HG02852 (cell line): Measurements from ENCODE around the gene STRA6.

Experiments used
- ATAC-seq: cut with Tn5 transposase; IDR thresholded peaks from one replicate; pipeline ENCODE4 v1.9.1; 2021; ENCODE audit warnings: mild to moderate bottlenecking, moderate library complexity; ENCODE audit not compliant: unreplicated experiment

The STRA6 gene

DNA sequence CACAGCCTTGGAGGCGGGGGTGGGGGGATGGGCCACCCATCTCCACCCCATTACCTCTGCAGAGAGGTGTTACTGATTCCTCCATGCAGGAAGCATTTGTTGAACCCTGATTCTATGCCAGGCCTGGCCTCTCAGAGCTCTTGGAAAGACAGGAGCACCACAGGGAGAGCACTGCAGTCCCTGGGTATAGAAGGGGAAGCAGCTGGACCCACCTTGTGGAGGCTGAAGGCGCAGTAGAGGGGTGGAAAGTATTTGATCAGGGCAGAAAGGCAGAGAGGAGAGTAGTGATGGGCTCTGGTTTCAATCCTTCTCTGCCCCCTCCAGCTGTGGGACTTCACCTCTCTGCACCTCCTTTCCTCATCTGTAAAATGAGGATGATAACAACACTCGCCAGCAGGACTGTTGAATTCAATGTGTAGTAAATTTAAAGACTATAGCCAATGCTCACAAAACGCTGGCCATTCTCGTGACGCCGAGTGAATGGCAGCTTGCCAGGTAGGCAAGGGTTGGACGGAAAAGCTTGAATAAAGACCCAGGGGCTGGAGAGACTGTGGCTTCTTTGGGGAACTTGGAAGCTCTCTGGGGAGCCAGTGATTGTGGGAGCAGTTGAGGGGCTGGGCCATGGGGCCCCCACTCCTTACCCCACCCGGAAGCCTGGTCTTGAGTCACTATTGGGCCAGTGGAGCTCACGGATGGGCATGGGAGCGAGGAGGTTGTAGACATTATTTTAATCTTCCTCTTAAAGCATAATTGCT, 25.6 kb upstream of the STRA6 start:
- ATAC-seq: no peak

GRCh38 chr15:74226761-74227540, 24.4 kb upstream of the STRA6 start:
- no peak for ATAC-seq

- no peak for ATAC-seq
Measured at GRCh38 chr15:74225928-74226327, 23.3 kb upstream of the STRA6 start.

- no peak for ATAC-seq
Measured at GRCh38 chr15:74222240-74223119, 19.9 kb upstream of the STRA6 start.

DNA sequence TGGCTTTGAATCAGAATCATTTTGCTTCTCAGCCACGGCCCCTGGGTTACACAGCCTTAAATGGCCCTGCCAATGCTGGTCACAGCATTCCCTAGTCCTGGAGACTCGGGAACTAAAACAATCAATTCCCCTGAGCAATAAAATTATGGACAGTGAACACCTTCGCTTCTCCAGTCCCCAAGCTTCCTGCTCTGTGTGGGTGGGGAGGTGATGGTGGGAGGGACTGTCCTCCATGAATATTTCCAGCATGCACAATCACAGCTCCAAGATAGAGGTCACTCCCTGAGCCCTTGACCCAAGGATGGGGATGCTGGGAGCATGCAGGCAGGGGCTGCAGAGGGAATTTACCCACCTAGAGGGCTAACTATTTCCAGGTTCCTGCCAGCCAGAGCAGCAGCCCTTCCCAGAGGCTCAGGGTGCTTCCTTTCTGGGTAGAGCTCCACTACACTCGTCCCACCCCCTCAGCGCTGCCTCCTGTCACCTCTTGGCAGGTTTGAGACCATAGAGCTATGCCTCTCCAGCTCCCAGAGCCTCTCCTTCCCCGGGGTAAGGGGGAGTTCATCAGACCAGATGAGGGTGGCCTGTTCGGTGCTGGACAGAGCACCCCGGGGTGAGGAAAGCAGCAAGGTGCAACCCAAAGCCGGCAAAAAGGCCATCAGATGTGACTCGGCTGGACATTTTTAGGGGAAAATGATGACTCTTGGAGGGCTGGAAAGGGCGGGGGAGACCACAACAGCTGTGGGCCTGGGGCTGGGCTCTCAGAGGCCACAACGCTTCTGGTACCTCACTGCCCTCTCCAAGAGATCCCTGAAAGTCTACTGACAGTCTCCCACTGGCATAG, 19.0 kb upstream of the STRA6 start:
- ATAC-seq: no peak

DNA sequence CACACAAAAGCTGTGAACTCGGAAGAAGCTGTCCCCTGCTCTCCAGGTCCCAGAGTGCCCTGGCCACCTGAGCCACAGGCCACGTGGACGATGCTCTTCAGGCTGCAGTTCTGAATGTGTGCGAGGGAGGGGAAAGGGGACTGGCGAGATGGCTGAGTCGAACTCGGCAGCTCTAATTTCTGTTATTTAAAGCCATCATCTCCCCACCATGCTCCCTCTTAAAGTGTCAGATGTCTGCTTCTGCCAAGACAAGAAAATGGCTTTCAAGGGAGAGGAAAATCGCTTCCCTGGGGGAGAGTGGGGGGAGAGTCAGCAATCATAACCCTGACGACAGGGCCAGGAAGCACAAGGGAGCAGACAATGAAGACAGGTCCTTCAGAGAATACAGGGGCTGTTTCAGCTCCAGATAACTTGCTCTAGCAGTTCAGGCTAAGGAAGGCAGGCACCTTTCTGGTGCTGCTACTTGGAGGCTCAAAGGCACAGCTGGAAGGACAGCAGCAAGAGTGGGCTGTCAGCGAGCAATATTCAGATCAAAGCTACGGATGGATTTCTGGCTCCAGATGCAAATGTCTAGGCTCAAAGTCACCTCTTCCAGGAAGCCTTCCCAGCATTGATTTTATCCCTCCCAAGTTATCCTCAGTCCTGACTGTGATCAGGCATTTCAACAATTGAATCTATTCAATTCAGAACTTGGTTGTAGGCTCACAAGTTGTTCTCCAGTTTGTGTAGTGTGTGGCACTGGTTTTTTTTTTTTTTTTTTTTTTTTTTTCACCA, 18.1 kb upstream of the STRA6 start:
- ATAC-seq: no peak

GRCh38 chr15:74217907-74218885, 15.6 kb upstream of the STRA6 start:
- ATAC-seq: no peak

- ATAC-seq: no peak
Measured at GRCh38 chr15:74216949-74217348, 14.4 kb upstream of the STRA6 start.

GRCh38 chr15:74215958-74216357, 13.4 kb upstream of the STRA6 start:
- no peak for ATAC-seq

GRCh38 chr15:74214324-74215021, 11.9 kb upstream of the STRA6 start:
- ATAC-seq: no peak

- ATAC-seq: no peak
Measured at GRCh38 chr15:74213858-74214284, 11.3 kb upstream of the STRA6 start.

- ATAC-seq: no peak
Measured at GRCh38 chr15:74212494-74212893, 9.9 kb upstream of the STRA6 start.

DNA sequence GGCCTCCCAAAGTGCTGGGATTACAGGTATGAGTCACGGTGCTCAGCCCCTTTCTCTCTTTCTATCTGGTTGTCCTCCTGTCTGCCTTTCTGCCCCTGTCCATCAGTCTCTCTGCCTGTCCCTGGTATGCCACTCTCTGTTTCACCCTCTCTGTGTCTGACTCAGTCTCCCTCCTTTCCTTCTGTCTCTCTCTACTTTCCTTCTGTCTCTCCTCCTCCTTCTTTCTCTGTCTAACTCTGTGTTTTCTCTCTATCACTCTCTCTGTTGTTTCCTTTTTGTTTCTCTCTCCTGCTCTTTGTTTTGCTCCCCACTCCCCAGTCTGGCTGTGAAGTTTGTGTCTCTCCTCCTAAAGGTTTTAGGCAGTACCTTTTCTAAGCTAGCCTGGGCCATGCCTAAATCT, 9.1 kb upstream of the STRA6 start:
- no peak for ATAC-seq

DNA sequence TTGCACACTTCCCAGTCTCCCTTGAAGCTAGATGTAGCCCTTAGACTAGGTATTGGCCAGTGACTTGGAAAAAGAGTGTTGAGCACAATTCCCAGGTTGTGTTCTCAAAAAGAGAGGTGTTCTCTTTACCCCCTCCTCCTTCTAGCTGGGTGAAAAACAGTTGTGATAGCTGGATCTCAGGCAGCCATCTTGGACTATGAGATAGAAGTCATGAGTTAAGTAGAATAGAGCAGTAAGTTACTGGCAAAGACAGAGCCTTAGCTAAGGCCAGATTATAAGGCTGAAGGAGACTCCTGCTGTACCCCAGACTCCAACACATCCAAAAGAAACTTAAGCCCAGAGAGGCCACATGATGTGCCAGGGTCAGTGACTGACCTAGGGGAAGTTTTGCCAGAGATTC, 8.1 kb upstream of the STRA6 start:
- ATAC-seq: no peak

GRCh38 chr15:74209997-74210671, 7.5 kb upstream of the STRA6 start:
- ATAC-seq: no peak

- ATAC-seq: no peak
Measured at GRCh38 chr15:74209560-74209958, 7.0 kb upstream of the STRA6 start.

GRCh38 chr15:74208901-74209559, 6.4 kb upstream of the STRA6 start:
- ATAC-seq: no peak
